Thyroid gland (tissue), 4 donors: ENCODE results near the gene SCGB2B2.

Source experiments
- POLR2A ChIP-seq, 2 donors: fragments of 450-650 bp; IDR thresholded peaks; one replicate each; pipeline ENCODE4 v1.6.1; 2017; ENCODE audit warnings: antibody characterized with exemption in 2 of 2, mild to moderate bottlenecking in 2 of 2, moderate library complexity in 1 of 2
- TF ChIP-seq, protein P1 (sequence below), 6 experiments: fragments of 200-600 bp in 3 of 6; fragments of 450-650 bp in 3 of 6; sonication (generic) in 3 of 6; IDR thresholded peaks; one replicate each; pipeline ENCODE4 v1.5.1; 2016 to 2019; ENCODE audit warnings: antibody characterized with exemption in 6 of 6, mild to moderate bottlenecking in 2 of 6, inconsistent platforms in 1 of 6, moderate library complexity in 1 of 6

DNA sequence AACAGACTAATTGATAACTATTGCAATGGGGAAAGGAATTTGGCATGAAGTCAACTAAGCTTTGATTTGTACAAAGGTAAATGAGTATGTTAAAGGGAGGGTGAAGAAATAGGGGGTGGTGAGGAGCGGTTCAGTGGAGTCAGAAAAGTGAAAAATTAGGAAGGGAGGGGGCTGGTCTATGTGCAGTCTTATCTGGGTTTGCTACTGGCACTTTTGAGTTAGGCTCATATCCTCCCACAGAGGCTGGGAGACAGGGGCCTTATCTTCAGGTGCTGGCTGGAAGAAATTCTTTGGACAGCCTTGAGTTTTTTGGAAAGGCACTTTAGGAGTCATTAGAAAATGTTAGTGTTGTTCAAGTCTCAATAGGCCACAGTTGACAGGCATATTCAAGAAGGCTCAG, 11.6 kb upstream of the SCGB2B2 start:
- TF ChIP-seq, protein P1, sequence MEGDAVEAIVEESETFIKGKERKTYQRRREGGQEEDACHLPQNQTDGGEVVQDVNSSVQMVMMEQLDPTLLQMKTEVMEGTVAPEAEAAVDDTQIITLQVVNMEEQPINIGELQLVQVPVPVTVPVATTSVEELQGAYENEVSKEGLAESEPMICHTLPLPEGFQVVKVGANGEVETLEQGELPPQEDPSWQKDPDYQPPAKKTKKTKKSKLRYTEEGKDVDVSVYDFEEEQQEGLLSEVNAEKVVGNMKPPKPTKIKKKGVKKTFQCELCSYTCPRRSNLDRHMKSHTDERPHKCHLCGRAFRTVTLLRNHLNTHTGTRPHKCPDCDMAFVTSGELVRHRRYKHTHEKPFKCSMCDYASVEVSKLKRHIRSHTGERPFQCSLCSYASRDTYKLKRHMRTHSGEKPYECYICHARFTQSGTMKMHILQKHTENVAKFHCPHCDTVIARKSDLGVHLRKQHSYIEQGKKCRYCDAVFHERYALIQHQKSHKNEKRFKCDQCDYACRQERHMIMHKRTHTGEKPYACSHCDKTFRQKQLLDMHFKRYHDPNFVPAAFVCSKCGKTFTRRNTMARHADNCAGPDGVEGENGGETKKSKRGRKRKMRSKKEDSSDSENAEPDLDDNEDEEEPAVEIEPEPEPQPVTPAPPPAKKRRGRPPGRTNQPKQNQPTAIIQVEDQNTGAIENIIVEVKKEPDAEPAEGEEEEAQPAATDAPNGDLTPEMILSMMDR (IDR thresholded peaks at IDR 0.05): no peak
- no peak for TF ChIP-seq POLR2A (IDR thresholded peaks at IDR 0.05)
